ENCODE data around the gene STIMATE.

STIMATE gene

GRCh38 chr3:52897130-52898122 is at the start of gene STIMATE:
STIMATE (minus strand) TSS chr3:52897548; CDS start chr3:52897450, 98 bp downstream.
- peak; percentile 82 to 83 for DNase-seq (ENCODE audit: low read depth in 2 of 2)

DNA sequence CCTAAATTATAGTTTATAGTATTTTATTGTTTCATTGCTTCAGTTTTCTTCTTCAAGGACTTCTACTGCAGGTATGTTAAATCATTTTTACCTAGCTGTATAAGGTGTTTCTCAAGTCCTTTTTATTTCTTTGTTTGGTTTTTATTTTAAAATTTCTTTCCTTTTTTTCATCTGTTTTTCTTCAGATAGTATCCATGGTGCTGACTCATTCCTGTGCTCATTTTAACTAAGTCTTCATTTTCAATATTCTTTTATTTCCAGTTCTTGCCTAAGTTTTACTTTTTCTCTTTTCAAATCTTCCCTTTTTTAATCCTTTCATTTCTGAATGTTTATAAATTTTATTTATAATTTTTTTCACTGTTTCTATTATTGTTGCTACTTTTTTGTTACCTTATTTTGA is 42.3 kb upstream of the STIMATE start:
- no peak for DNase-seq (ENCODE audit: low read depth in 2 of 2)

GRCh38 chr3:52934630-52935530 is 37.5 kb upstream of the STIMATE start:
- DNase-seq (ENCODE audit: low read depth in 2 of 2): peak; percentile 4 to 13

DNA sequence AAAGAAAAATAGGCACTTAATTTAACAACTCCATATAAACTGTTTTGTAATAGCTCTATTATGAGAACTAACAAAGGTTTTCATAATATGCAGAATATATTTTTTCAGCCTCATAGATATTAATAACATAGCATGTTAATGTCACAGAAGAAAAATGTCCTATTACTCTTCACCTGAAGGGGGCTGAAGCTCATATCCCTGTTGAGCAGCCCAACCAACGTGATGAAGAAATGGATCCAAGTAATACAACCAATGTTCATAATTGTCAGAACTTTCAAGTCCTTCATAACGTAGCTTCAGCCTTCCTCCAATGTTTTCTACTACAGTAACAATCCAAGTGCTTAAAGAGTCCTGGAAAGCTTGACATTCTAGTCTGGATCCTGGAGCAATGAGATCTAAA is 34.5 kb upstream of the STIMATE start:
- no peak for DNase-seq (ENCODE audit: low read depth in 2 of 2)

DNA sequence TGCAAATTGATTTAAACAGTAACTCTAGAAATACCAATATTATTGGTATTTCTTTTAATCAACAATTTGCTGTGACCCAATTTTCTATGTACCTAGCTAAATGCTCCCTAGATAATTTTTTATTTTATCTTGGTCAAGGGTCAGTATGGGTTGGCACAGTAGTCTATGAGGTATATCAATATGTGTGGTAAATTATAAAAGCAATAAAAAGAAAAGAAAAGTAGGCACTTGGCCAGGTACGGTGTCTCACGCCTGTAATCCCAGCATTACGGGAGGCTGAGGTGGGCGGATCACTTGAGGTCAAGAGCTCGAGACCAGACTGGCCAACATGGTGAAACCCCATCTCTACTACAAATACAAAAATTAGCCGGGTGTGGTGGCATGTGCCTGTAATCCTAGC is 34.0 kb upstream of the STIMATE start:
- no peak for DNase-seq (ENCODE audit: low read depth in 2 of 2)

DNA sequence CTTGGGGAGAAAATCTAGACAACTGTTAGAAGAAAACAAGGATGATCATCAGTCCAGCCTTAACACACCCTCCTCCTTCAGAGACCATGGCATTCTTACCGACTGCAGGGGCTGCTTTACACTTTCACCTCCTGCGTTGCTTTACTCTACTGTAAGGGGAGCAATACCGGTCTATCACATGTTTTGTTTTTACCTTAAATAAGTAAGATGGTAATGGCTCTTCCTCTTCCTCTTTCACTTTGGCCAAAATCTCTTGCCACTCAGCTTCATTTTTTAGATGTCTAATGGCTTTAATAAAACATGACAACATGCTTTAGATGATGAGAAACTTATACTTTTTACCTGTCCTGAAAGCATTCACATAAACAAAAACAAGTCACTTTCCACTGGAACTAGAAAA is 33.4 kb upstream of the STIMATE start:
- DNase-seq (ENCODE audit: low read depth in 2 of 2): no peak

- no peak for DNase-seq (ENCODE audit: low read depth in 2 of 2)
Measured at GRCh38 chr3:52926554-52926953, 29.2 kb upstream of the STIMATE start.

DNA sequence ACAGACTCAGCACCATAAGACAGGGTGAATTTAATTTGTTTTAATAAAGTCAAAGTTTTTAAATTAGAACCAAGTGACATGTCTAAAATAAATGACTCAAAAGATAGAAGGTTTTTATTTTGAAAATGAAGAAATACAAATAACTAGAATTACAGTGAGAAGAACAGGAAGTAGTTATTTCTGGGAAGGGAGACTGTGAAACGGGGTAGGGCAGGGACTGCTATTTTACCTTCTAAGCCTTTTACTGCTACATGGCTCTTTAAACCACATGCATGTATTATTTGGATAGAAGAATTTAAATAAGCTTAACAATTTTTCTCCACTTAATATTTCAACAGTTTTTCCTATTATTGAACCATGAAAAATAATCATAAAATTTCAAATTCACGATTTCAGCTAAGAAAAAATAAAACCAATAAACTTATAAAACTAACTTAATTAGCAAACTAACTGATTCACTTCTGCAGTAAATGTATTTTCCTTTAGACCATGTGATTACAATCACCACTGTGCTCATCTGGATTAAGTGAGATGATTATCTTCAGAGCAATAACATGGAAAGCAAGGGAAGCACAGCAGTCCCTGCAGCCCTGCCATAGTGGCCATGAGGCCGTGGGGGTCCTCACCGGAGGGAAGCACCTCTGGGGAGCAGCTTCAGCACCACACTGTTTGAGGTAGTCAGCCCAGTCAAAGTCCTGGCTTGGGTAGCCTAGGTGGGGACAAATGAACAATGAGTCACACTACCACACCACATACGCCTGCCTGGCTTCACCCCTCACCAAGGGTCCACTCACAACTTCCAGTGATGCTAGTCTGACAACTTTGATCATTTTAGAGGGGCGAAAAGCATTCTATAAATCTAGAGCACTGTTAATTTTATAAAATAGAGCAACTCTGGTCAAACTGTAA is 28.3 kb upstream of the STIMATE start:
- no peak for DNase-seq (ENCODE audit: low read depth in 2 of 2)

GRCh38 chr3:52923963-52924362 is 26.6 kb upstream of the STIMATE start:
- no peak for DNase-seq (ENCODE audit: low read depth in 2 of 2)

DNA sequence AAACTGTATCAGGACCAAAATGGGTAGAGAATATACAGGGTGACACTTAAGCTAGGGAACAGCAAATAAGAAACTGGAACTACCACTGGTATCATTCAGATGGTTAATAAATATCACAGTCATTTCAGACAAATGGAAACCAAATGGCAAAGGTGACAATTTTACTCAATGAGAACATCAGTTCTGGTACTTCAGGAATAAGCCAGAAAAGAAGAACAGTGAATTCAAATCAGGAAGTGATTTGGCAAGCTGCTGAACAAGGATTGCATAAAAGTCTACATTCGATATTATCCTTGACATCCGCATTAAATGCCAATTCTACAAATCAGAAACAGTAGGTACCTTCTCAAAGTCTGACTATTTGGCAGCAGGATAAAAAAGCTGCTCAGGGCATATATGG is 23.5 kb upstream of the STIMATE start:
- DNase-seq (ENCODE audit: low read depth in 2 of 2): no peak

DNA sequence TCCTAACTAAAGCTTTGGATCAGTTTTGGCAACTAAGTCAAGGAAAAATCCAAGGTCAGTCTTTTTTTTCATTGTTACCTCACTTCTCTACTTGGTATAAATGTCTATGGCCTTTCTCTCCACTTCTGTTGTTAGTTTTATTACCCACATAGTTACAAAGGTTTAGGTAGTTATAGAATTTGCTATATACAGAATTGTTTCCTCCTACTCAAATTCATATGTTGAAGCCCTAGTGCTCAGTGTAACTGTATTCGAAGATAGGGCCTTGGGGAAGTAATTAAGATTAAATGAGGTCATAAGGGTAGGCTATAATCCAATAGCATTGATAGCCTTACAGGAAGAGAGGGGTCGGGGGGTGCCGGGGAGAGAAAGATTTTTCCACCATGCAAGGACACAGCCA is 19.7 kb upstream of the STIMATE start:
- DNase-seq (ENCODE audit: low read depth in 2 of 2): no peak

DNA sequence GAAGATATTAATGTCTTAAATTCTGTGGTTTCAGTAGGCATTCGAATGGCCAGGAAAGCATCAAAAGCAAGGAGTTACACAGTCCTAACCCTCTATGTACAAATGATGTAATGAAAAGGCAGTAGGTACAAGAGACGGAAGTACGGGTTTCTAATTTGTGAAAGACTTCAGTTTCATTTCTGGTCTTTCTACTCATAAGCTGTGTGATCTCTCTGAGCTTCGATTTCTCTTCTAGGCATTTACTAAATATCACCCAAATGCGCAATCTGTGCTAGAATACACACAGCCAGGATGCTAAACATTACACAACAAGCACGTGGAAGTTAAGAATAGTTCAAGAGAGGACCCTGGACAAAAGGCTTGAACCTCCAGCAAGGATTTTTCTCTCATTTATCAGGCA is 17.9 kb upstream of the STIMATE start:
- DNase-seq (ENCODE audit: low read depth in 2 of 2): no peak

- no peak for DNase-seq (ENCODE audit: low read depth in 2 of 2)
Measured at GRCh38 chr3:52912885-52913731, 15.8 kb upstream of the STIMATE start.

DNA sequence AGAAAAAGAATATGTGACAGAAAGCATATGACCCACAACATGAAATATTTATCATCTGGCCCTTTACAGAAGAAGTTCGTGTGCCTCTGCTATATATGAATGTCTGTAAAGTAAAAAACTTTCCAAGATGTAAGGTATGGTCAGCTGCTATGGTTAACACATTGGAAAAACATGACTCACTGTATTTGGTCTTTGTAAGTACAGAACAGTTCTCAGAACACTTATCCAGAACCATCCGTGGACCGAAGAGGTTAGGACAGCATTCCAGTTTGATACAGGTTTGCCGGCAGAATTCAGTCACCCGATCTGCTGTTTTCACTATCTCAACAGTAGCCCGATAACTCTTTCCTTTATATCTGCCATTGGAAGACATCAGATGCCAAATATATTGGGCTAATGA is 13.5 kb upstream of the STIMATE start:
- no peak for DNase-seq (ENCODE audit: low read depth in 2 of 2)

DNA sequence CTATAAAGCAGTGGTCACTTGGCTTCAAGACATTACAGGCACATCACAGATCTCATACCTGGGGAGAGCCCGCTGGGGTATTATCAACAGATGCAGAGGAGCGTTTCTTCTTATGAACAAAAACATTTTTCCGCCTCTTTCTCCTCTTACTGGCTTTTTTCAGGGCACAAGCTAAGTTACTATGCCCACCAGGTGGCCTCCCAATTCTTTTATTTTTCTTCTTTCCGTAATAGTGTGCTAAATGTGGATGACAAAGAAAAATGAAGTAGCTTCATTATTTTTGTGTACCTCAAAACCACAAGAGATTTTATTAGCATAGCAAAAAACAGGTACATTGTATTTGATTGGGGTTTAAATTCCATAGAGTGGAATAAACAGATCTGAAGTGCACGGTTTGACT is 10.1 kb upstream of the STIMATE start:
- no peak for DNase-seq (ENCODE audit: low read depth in 2 of 2)

GRCh38 chr3:52904552-52904951 is 7.2 kb upstream of the STIMATE start:
- no peak for DNase-seq (ENCODE audit: low read depth in 2 of 2)

- no peak for DNase-seq (ENCODE audit: low read depth in 2 of 2)
Measured at GRCh38 chr3:52904000-52904399, 6.7 kb upstream of the STIMATE start.

- DNase-seq (ENCODE audit: low read depth in 2 of 2): no peak
Measured at GRCh38 chr3:52896613-52897012, 735 bp downstream of the STIMATE start.

- no peak for DNase-seq (ENCODE audit: low read depth in 2 of 2)
Measured at GRCh38 chr3:52896151-52896550, 1.2 kb downstream of the STIMATE start.

GRCh38 chr3:52895418-52895817 is 1.9 kb downstream of the STIMATE start:
- peak in 1 of 2 donors; percentile 27 for DNase-seq (ENCODE audit: low read depth in 2 of 2)

DNA sequence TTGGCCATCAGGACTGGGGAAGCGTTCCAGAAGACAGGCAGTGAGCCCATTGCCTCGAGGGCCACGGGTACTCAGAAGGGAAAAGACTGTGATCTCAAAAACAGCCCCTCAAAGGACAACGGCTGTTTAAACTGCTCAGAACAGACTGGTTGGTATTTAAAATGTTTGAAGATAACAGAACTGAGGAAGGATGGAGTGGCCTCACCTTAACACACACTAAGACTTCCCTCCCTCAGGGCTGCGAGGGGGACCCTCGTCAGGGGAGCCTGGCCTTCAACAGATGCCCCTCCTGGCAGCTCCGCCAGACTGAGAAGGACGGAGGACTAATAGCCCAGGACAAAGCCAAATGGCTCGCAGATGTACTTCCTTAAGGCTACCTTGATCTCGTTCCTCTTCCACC is 2.6 kb downstream of the STIMATE start:
- DNase-seq (ENCODE audit: low read depth in 2 of 2): no peak
